ENCODE measurements around the gene GSG1.

DNA sequence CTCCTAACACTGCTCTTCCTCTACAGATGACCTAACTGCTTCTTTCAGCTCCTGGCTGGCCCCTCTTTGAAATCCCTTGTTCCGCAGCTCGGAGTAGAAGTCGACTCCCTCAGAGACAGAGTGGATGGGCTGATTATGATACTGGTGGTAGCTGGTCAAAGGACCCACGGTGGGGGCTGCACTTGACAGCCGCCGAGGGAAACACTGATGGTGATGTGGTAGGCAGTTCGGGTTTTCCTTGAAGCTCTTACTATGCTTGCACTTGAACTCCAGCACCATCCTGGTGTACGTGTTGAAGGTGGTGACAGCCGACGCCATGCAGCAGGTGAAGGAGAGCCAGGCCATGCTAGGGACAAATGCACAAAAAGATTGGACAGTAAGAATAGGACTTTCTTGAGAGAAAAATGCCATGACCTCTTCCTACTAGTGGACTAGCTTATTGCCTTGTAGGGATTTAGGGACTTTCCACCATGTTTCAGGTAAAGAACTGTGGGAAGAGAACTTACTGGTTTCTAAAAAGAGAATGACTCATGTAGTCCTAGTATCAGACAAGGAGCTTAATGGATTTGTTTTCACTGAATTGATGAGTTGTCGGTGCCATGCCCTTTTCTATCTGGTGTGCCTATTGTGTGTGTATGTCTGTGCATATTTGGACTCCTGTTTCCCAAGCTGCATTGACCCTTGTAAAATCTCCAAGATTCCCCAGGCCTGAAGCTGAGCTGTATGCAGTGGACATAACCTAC, 18.4 kb downstream of the GSG1 start:
- no peak for TF ChIP-seq SPI1 (IDR thresholded peaks at IDR 0.05; ENCODE audit: borderline replicate concordance, low read depth)
- TF ChIP-seq, protein P1, sequence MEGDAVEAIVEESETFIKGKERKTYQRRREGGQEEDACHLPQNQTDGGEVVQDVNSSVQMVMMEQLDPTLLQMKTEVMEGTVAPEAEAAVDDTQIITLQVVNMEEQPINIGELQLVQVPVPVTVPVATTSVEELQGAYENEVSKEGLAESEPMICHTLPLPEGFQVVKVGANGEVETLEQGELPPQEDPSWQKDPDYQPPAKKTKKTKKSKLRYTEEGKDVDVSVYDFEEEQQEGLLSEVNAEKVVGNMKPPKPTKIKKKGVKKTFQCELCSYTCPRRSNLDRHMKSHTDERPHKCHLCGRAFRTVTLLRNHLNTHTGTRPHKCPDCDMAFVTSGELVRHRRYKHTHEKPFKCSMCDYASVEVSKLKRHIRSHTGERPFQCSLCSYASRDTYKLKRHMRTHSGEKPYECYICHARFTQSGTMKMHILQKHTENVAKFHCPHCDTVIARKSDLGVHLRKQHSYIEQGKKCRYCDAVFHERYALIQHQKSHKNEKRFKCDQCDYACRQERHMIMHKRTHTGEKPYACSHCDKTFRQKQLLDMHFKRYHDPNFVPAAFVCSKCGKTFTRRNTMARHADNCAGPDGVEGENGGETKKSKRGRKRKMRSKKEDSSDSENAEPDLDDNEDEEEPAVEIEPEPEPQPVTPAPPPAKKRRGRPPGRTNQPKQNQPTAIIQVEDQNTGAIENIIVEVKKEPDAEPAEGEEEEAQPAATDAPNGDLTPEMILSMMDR (IDR thresholded peaks at IDR 0.05; ENCODE audit: insufficient read depth, low read length) = no peak
